IPS-11a (cell line): ENCODE measurements around the gene SPTAN1.
"Not testable (repeated sequence)": the region's sequence is repeated elsewhere in the genome, so short reads cannot be mapped to it uniquely, and the experiment has no call there.

Experiments used
- H3K4me3 ChIP-seq: one replicate; pipeline ENCODE4 v1.5.1; 2013; ENCODE audit warnings: low read depth, low read length, control low read depth

The SPTAN1 gene

GRCh38 chr9:128631636-128632035 lies 79.2 kb downstream of the SPTAN1 start:
- no peak overlapping the region for H3K4me3 ChIP-seq

DNA sequence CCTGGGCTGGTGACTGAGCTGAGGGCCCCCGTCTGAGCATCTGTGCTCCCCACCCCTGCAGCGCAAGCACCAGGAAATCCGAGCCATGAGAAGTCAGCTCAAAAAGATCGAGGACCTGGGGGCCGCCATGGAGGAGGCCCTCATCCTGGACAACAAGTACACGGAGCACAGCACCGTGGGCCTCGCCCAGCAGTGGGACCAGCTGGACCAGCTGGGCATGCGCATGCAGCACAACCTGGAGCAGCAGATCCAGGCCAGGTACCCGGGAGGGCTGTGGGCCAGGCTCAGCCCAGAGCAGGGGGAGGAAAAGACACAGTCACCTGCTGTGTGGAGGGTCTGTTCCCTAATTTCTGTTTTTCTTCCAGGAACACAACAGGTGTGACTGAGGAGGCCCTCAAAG lies 79.7 kb downstream of the SPTAN1 start:
- no peak overlapping the region for H3K4me3 ChIP-seq

DNA sequence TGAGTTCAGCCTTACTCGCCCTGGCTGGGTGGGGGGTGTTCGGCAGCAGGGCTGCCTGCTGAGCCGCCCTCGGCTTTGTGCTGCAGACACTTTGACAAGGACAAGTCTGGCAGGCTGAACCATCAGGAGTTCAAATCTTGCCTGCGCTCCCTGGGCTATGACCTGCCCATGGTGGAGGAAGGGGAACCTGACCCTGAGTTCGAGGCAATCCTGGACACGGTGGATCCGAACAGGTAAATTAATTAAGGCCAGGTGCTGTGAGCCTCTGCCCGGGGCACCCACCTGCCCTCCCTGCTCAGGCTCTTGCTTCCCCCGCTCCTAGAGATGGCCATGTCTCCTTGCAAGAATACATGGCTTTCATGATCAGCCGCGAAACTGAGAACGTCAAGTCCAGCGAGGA lies 80.1 kb downstream of the SPTAN1 start:
- no peak overlapping the region for H3K4me3 ChIP-seq

DNA sequence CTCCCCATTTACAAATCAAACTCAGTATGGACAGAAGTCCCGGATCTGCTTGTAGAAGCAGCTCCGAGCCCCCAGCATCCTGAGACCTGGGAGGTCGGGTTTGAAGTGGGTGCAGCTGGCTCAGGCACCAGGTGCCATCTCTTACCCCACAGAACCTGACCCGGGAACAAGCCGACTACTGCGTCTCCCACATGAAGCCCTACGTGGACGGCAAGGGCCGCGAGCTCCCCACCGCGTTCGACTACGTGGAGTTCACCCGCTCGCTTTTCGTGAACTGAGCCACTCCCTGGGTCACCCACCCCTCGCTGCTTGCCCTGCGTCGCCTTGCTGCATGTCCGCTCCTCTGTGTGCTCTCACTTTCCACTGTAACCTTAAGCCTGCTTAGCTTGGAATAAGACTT lies 80.7 kb downstream of the SPTAN1 start:
- H3K4me3 ChIP-seq = no peak overlapping the region

DNA sequence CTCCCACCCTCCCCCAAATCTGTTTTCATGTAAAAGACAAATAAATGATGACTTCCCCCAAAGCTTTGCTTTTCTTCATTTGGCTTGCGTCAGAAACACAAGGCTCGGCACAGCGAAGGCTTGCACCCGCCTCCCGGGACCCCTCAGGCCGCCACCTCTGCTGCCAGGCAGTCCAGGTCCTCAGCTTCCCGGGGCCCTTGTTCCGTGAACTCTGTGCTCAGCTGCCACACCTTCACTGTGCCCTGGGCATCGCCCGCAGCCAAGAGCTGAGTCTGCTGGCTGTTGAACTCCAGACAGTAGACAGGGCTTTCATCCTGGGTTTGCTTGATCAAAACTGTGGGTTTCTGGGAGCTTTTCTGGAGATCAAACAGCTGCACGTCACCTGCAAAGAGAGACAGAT lies 81.2 kb downstream of the SPTAN1 start:
- H3K4me3 ChIP-seq = no peak overlapping the region

- no peak overlapping the region for H3K4me3 ChIP-seq
These were observed 81.7 kb downstream of the SPTAN1 start for GRCh38 chr9:128634111-128634510.

GRCh38 chr9:128634651-128635262 lies 82.4 kb downstream of the SPTAN1 start:
- H3K4me3 ChIP-seq = no peak overlapping the region

- H3K4me3 ChIP-seq = no peak overlapping the region
These were observed 83.1 kb downstream of the SPTAN1 start for GRCh38 chr9:128635266-128636023.

- no peak overlapping the region for H3K4me3 ChIP-seq
These were observed 83.6 kb downstream of the SPTAN1 start for GRCh38 chr9:128636024-128636390.

- H3K4me3 ChIP-seq = no peak overlapping the region
These were observed 84.5 kb downstream of the SPTAN1 start for GRCh38 chr9:128636556-128637530.

- H3K4me3 ChIP-seq = no peak overlapping the region
These were observed 85.3 kb downstream of the SPTAN1 start for GRCh38 chr9:128637656-128638055.

DNA sequence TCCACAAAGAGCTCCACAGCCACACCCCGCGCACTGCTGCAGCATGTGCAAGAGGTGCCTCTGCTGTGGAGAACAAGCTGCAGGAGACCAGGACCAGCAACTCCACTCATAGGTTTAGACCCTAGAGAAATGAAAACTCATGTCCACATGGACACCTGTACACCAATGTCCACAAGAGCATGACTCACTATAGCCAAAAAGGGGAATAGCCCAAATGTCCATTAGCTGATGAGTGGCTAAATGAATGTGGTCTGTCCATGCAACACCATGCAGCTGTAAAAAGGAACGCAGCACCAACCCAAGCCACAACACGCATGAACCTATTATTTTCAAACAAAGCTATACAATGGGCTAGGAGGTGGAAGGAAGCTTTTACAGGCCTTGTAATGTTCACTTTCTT lies 86.2 kb downstream of the SPTAN1 start:
- H3K4me3 ChIP-seq = no peak overlapping the region

GRCh38 chr9:128640603-128641002 lies 88.2 kb downstream of the SPTAN1 start:
- no peak overlapping the region for H3K4me3 ChIP-seq

- H3K4me3 ChIP-seq = no peak overlapping the region
These were observed 90.4 kb downstream of the SPTAN1 start for GRCh38 chr9:128642675-128643245.

DNA sequence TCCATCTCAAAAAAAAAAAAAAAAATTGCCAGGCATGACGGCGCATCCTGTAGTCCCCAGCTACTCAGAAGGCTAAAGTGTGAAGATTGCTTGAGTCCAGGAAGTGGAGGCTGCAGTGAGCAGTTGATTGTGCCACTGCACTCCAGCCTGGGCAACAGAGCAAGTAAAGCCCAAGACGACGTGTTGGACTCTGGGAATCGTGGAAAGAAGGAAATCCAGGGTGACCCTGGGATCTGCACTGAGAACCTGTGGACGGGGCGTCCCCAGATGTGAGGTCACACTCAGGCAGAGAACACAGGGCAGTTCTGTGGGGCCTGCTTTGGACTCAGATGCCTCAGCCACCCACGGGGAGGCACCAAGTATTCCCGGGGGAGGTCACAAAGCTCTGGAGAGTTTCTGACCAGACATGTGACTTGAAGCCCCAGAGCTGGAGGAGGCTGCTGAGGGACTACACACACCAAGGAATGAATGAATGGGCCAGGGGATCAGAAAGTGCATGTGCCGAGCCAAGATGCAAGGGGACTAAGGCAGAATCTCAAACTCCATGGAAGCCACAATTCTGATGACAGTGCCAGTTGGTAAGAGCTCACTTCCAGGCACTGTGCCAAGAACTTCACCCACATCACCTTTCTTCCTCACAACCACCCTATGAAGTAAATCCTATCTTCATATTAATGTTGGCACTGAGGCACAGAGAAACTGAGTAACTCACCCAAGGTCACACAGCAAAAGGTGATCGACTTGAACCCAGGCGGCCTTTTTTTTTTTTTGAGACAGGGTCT lies 91.3 kb downstream of the SPTAN1 start:
- no peak overlapping the region for H3K4me3 ChIP-seq

- H3K4me3 ChIP-seq = not testable (repeated sequence)
These were observed 95.8 kb downstream of the SPTAN1 start for GRCh38 chr9:128648206-128648605.

DNA sequence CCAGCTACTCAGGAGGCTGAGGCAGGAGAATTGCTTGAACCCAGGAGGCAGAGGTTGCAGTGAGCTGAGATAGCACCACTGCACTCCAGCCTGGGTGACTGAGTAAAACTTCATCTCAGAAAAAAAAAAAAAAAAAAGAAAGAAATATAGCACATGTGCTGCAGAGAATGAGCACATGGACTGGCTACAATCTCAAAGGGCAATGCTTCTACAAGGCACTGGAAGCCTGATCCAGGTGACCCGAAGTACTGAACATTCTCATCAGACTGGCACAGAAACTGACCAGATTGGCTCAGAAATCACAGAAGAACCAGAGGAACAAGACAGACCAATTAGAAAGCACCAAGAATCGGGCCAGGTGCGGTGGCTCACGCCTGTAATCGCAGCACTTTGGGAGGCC lies 99.4 kb downstream of the SPTAN1 start:
- H3K4me3 ChIP-seq = no peak overlapping the region

DNA sequence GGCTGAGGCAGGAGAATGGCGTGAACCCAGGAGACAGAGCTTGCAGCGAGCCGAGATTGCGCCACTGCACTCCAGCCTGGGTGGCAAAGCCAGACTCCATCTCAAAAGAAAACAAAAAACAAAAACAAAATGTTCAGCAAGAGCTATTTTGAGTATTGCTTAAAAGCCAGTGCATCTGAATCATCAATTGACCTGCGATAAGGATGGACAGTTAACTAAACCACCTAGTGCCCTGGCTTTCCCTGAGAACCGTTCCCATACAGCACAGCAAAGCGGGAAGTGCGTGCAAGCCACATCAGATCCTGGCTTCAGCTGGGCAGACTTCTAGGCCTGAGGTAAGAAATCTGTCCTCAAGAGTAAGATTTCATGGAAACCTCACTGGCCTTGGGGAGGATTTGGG lies 101.5 kb downstream of the SPTAN1 start:
- no peak overlapping the region for H3K4me3 ChIP-seq

- H3K4me3 ChIP-seq = no peak overlapping the region
These were observed 102.1 kb downstream of the SPTAN1 start for GRCh38 chr9:128654481-128654880.
